Peyer's patch (tissue), 4 donors: ENCODE data around the gene CFC1.
"Not testable (repeated sequence)": the region's sequence is repeated elsewhere in the genome, so short reads cannot be mapped to it uniquely, and the experiment has no call there.

Source experiments
- CTCF ChIP-seq, 6 experiments: fragments of 450-650 bp in 4 of 6; fragments of 200-600 bp in 2 of 6; sonication (generic) in 1 of 6; IDR thresholded peaks; one replicate each; pipeline ENCODE4 v1.5.1; 2017 to 2019; ENCODE audit warnings: antibody characterized with exemption in 6 of 6, mild to moderate bottlenecking in 3 of 6, moderate library complexity in 1 of 6
- POLR2A ChIP-seq, 2 donors: fragments of 450-650 bp; IDR thresholded peaks; one replicate each; pipeline ENCODE4 v1.5.1; 2017; ENCODE audit warnings: antibody characterized with exemption in 2 of 2, mild to moderate bottlenecking in 2 of 2, moderate library complexity in 2 of 2

GRCh38 chr2:130599393-130599792 lies at the start of gene CFC1:
- TF ChIP-seq CTCF, POLR2A (IDR thresholded peaks at IDR 0.05): not testable (repeated sequence)
